ENCODE measurements around the gene SPACA4.
"Not testable (repeated sequence)": the region's sequence is repeated elsewhere in the genome, so short reads cannot be mapped to it uniquely, and the experiment has no call there.

Gene SPACA4

DNA sequence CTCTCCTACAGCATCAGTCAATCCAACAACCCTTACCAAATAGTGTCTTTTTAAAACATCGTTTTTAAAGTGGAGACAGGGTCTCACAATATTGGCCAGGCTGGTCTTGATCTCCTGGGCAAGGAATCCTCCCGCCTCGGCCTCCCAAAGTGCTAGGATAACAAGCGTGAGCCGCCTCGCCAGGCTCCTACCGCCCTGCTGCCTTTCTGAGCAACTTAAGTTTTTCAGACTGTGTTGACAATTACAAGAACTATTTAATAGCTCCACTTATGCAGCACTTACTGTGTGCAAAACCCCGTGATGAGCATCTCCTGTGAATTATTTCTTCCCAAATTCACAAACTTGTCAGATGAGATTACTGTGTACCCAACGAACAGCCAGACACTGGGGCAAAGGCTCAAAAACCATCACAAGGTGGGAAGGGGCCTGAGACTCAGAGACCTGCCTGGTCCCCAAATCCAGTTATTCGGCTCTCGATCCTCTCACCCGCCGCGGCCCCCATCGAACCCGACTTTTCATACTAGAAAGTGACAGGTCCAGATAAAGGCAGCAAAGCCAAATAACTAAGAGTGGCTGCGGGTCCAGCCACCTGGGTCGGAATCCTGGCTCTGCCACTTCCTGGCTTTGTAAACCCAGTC is 11.9 kb downstream of the SPACA4 start:
- DNase-seq, result no peak

DNA sequence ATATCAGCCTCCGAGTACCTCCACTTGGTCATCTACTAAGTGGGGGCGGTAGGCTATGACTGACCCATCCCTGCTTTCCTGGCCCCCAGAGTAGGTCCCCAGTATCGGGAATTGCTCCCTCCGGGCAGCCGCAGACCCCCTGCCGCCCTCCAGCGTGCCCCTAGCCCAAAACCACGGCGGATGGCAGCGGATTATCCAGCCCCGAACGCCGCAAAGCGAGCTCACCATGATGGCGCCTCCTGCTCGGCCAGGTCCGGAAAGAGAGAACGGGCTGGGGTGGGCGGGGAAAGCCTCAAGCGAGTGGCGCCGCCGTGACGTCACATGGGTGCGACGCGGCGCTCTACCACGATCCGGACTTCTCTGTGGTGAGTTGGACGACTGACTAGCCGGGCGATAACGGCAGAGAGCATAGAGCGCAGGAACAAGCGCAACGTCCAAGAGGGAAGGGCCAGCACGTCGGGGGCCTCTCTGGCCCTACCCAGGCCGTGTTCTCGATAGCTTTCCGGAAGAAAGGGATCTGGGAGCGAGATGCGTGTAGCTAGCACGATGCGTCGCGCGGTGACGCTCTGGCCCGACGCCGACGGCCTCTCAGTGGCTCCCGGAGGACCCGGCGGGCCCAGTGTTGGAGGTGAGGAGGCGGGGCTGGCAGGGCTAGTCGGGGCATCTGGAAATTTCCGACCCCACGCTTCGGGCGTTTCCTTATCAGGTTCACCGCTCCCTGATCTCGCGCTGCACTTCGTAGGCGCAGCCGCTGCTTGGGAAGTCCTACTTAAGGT is 12.6 kb downstream of the SPACA4 start, which contains the start of the genes RPL18 and SPHK2:
TSS of gene RPL18 (minus strand) at position 263 of the 776 bp plus-strand sequence. CDS start at position 228, 35 bp downstream.
TSS of gene SPHK2 (plus strand) at position 591 of the 776 bp plus-strand sequence. CDS start 1,009 bp downstream, outside the sequence.
- peak; percentile 90 to 100 (median 99) for DNase-seq

DNA sequence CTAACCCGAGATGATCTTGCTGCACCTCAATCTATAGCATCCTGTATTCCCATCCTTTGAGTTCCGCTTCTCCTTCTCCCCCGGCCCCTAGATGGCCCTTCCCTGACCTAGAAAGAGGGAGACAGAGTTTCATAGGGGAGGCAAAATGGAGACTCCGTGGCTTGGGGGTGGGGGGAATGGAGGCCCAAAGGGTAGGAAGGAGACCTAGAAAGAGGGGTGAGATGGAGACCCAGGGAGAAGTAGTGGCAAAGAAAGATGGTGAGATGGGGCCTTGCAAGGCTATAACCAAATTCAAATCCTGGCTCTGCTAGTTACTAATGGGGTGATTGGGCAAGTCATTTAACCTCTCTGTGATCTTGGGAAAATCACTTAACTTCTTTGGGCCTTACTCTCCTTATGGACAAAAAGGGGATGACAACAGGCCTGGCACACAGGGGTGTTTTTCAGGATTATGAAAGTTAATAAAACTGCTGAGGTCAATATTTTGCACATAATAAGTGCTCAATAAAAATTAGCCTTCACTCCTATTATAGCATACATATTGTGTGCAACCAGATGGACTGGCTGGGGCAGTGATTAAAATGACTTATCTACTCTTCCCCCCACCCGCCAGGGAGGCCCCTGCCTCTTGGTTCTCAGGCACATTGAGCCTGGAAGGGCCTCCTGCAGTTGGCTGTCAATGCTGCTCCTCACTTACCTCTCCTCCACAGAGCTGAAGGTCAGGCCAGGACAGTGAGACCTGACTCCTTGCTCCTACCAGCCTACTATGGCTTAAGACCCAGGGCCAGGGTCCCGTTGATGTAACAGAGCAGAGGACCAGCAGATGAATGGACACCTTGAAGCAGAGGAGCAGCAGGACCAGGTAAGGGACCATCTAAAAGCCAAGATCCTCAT is 13.4 kb downstream of the SPACA4 start:
- no peak for DNase-seq

DNA sequence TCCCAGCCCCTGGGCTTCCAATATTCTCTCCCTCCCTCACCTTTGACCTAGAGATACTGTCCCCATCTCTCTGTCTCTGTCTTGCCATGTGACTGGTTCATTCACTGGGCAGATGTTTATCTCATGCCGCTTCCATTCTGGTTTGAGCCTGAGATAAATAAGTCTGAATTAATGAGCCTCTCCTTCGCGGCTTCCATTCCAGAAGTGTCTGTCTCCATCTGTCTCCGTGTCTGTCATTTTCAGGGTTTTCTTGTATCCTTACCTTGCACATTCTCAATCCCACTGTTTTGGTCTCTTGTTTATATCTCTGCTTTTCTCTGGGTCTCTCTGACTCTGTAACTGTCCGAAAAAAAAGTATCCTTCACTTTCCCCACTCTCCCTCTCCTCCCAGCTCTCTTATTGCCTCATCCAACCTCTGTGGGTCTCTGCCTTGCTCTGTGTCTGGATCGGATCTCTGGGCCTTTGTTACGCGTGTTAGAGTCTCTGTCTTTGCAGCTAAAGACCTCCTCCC is 17.1 kb downstream of the SPACA4 start:
- DNase-seq, result peak in 3 of 58 donors; percentile 48 to 55 (median 52)

DNA sequence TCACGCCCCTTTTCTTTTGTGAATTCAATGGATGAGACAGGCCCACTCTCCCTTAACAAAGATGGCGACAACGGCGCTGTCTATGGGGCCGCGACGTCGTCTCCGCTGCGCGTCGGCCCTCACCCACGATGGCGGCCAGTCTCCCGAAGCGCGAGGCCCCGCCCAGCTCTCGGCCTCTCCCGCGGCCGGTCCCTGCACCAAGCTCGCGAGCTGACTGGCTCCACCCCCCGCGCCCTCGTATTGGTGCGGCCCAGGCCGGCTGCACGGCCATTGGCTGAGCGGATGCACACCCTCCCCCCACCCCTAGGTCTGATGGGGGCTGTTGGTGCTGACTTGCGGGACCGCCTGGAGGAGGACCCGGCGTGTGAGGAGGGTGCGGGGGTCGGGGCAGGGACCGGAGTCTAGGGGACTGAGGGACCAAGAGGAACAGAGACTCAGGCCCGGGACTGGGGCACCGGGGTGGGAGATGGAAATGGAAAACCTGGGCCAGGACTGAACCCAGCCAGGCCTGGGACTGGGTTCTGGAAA is 17.6 kb downstream of the SPACA4 start:
- peak; percentile 79 to 99 (median 97) for DNase-seq

DNA sequence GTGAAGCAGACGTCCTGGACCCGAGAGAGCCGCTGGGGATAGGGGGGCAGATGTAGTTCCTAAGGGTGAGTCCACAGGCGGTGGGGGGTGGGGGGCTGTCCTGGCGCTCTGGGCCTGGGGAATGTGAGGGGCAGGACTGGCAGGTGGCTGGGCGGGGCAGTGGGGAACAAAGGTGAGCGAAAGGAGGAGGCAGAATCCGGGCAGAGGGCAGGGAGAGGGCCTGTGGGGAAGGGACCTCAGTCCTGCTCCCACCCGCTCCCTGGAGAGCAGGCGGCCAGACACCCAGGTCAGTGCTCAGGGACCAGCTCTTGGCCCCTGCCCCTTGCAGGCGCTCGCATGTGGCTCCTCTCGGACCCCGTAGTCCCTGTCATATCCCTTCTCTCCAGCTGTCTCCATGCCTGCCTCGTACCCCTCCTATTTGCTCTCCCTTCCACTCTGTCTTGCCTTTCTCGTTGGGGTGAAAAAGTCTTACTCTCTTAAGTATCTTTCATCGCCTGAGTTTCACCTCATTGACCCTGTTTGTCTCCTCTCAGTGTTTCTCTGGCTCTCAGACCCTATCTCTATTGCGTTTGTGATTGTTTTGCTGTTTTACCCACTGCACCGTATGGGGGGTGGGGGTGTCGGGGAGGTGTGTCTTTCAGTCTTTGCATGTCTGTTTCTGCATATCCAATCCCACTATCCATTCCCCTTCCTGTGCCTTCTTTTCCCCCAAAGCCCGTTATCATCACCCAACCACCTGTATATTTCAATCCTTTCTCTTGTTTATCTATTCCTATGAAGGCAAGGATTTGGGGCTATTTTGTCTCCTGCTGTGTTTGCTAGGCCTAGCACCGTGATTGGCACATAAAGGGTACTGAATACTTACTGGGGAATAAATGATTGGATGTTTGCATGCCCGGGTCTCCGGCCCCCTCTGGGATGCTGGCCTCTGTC is 18.5 kb downstream of the SPACA4 start:
- DNase-seq, result no peak

DNA sequence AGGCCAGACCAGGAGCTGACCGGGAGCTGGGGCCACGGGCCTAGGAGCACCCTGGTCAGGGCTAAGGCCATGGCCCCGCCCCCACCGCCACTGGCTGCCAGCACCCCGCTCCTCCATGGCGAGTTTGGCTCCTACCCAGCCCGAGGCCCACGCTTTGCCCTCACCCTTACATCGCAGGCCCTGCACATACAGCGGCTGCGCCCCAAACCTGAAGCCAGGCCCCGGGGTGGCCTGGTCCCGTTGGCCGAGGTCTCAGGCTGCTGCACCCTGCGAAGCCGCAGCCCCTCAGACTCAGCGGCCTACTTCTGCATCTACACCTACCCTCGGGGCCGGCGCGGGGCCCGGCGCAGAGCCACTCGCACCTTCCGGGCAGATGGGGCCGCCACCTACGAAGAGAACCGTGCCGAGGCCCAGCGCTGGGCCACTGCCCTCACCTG is 19.4 kb downstream of the SPACA4 start:
- DNase-seq, result no peak

DNA sequence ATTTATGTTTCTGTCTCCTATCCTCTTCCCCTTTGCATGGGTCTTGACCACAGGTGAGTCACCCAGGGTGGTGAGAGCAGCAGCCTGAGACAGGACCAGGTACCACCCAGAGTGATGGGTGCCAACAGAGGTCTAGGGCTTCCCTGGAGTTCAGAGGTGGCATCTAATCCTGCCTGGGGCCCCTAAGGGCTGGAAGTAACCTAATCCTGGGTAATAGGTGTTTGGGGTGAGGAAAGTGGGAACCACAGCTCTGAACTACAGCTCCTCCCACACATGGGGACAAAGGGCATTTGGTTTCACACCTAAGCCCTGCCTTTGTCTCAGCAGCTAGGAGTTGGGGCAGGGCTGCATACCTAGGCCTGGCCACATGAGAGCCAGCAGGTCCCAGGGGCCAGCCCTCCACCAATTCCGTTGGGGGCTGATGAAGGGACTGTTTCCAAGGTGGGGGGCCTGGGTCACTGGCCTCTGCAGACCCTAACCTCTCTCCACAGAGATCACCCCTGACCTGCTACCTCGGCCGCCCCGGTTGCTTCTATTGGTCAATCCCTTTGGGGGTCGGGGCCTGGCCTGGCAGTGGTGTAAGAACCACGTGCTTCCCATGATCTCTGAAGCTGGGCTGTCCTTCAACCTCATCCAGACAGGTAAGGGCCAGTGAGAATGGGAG is 20.8 kb downstream of the SPACA4 start:
- DNase-seq, result no peak

DNA sequence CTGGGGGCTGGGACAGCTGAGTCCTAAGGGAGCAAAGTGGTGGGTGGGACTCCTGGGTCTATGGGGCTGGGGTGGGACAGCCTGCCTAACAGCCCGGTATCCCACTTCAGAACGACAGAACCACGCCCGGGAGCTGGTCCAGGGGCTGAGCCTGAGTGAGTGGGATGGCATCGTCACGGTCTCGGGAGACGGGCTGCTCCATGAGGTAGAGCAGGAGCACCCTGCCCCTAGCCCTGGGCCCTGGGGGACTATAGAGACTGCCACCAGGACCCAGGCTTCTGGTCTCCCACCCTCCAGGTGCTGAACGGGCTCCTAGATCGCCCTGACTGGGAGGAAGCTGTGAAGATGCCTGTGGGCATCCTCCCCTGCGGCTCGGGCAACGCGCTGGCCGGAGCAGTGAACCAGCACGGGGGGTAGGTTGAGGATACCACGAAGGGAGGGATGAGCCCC is 21.3 kb downstream of the SPACA4 start:
- no peak for DNase-seq

DNA sequence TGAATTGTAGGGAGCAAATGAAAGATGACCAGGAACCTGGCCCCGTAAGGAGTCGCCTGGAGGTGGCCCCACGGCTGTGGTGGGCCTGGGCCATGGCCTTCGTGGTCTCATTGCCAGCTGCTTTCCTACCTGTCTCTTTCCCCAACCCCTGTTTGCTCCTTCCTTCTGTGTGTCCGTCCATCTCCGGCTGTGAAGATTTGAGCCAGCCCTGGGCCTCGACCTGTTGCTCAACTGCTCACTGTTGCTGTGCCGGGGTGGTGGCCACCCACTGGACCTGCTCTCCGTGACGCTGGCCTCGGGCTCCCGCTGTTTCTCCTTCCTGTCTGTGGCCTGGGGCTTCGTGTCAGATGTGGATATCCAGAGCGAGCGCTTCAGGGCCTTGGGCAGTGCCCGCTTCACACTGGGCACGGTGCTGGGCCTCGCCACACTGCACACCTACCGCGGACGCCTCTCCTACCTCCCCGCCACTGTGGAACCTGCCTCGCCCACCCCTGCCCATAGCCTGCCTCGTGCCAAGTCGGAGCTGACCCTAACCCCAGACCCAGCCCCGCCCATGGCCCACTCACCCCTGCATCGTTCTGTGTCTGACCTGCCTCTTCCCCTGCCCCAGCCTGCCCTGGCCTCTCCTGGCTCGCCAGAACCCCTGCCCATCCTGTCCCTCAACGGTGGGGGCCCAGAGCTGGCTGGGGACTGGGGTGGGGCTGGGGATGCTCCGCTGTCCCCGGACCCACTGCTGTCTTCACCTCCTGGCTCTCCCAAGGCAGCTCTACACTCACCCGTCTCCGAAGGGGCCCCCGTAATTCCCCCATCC is 22.1 kb downstream of the SPACA4 start:
- no peak for DNase-seq

DNA sequence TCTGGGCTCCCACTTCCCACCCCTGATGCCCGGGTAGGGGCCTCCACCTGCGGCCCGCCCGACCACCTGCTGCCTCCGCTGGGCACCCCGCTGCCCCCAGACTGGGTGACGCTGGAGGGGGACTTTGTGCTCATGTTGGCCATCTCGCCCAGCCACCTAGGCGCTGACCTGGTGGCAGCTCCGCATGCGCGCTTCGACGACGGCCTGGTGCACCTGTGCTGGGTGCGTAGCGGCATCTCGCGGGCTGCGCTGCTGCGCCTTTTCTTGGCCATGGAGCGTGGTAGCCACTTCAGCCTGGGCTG is 22.7 kb downstream of the SPACA4 start:
- DNase-seq, result no peak

DNA sequence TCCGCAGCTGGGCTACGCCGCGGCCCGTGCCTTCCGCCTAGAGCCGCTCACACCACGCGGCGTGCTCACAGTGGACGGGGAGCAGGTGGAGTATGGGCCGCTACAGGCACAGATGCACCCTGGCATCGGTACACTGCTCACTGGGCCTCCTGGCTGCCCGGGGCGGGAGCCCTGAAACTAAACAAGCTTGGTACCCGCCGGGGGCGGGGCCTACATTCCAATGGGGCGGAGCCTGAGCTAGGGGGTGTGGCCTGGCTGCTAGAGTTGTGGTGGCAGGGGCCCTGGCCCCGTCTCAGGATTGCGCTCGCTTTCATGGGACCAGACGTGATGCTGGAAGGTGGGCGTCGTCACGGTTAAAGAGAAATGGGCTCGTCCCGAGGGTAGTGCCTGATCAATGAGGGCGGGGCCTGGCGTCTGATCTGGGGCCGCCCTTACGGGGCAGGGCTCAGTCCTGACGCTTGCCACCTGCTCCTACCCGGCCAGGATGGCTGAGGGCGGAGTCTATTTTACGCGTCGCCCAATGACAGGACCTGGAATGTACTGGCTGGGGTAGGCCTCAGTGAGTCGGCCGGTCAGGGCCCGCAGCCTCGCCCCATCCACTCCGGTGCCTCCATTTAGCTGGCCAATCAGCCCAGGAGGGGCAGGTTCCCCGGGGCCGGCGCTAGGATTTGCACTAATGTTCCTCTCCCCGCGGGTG is 23.2 kb downstream of the SPACA4 start:
- peak in 34 of 58 donors; percentile 31 to 80 (median 58) for DNase-seq

DNA sequence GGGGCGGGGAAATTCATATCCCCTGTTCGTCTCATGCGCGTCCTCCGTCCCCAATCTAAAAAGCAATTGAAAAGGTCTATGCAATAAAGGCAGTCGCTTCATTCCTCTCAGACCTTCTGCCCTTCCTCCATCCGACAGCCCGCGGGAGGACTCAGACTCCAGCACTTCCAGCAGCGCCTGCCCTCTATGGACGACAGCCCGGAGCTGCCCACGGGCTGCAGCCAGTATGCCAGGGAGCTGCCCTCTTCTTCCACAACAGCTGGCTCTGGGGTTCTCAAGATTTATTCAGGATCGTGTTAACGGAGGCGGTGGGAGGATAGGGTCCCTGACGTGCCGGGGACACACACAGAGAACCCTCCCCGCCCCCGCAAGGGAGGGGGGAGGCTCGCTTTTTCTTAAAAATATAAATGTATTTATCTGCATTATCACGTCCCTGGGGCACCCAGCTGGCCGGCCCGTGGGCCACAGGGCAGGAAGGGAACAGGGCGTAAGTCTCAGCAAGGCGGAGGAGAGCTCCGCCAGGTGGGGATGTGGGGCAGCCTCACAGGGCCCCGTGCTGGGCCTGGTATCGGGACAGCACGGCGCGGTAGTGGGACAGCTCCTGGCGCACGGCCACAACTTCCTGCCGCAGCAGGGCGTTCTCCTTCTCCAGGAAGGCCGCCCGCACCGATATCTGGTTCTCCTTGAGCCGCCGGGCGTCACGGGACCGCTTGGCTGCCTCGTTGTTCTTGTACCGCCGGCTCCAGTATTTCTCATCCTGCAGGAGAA is 23.9 kb downstream of the SPACA4 start:
- peak in 16 of 58 donors; percentile 26 to 71 (median 50) for DNase-seq

DNA sequence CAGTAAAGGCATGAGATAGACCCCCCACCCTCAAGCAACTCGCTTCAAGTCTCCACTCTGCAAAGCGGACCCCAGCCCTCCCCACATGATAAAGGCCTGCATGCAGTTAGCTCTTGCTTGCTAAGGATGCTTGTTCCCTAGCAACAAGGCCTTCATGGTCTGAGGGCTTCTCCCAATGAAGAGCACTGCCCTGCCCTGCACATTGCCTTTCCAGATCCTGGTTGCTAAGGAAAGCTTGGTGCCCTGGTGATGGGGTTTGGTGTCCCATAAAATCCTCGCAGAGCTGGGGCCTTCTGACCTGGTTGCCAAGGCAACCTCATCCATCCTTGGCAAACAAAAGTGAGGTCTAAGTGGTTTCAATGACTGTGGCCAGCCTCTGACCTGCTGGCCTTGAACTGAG is 24.7 kb downstream of the SPACA4 start:
- no peak for DNase-seq

DNA sequence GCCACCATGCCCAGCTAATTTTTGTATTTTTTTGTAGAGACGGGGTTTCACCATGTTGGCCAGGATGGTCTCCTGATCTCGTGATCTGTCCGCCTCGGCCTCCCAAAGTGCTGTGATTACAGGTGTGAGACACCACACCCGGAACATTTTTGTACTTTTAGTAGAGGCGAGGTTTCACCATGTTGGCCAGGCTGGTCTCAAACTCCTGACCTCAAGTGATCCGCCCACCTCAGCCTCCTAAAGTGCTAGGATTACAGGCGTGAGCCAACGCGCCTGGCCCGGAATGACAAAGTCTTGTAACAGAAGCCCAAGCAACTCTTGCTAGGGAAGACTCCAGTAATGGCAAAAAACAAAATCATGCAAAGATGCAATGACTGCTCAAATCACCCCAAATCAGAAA is 25.7 kb downstream of the SPACA4 start:
- not testable (repeated sequence) for DNase-seq

DNA sequence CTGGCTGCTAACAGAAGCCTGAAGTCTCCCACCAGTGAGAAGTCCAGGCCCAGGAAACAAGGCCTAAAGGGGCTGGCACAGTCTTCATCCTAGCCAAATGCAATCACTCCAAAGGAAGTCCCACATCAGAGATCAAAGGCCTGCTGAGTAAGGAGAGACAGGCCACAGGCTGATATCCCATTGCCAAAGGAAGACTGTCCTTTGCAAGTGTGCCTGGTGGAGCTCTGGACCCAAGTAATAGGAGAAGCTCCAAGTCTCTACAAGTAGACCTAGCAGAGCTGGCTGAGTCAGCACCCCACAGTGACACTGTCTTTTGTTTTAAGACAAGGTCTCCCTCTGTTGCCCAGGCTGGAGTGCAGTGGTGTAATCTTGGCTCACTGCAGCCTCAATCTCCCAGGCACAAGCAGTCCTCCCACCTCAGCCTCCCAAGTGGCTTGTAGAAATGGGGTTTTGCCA is 26.2 kb downstream of the SPACA4 start:
- DNase-seq, result no peak
